SU-DHL-6 (cell line): Measurements from ENCODE around the gene VEGFC.

Experiments
- CTCF ChIP-seq: fragments of 200-600 bp; sonication (generic); IDR thresholded peaks from one replicate; pipeline ENCODE4 v1.5.1; 2017; ENCODE audit warnings: antibody characterized with exemption, mild to moderate bottlenecking, low read length, moderate library complexity; ENCODE audit not compliant: insufficient read depth, poor library complexity, severe bottlenecking
- EZH2phosphoT487 ChIP-seq: fragments of 200-600 bp; sonication (generic), shearing (Covaris generic); conservative IDR thresholded peaks from 2 replicates; pipeline ENCODE4 v1.6.1; 2018; ENCODE audit warnings: mild to moderate bottlenecking, antibody characterized with exemption, low read length, moderate library complexity, mixed read lengths

- TF ChIP-seq CTCF (no peak), EZH2phosphoT487 (no peak)
Measured at GRCh38 chr4:176778063-176778462, 14.7 kb downstream of the VEGFC start.
